Suppressor macrophage treated with lipopolysaccharide for 4 hours (primary cell): ENCODE results near the gene NOL4L.

Source experiments
- DNase-seq: peaks from one replicate; pipeline ENCODE4 v3.0.0-alpha.2; 2020

Gene NOL4L

DNA sequence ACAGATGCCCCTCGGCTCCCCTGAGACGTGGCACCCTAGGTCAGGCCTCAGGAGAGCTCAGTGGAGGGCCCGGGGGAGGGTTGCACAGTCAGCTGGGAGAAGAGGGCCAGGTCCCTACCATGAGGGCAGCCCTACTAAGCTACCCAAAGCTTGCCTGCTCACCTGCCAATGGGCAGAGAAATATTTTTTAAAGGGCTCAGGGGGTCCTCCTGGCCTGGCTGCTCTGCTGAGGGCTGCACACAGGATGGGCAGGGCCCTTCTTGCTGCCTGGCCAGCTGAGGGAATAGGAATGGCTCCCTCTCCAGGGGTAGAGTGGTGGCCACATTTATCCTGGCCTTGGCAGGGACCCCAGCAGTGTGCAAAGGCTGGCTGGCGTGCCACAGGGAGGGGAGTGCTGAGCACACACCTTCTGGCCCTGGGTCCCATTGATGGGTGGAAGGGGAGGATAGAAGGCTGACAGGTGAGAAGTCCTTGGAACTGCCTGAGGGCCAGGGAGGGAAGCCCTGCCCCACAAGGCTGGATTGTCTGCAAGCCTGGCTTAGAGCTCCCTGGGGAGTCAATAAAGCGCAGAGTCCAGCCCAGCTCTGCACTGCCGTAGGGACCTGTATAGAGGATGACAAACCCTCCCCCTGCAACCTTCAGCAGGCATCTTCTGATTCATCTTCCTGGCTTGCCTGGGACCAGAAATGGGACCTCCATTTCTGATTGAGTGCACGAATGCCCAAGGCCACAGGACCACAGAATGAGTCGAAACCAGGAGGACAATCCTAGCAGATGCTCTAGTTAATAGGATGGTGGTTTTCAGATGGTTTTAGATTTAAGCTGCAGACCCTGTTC, 62.1 kb downstream of the NOL4L start:
- DNase-seq, result no peak

DNA sequence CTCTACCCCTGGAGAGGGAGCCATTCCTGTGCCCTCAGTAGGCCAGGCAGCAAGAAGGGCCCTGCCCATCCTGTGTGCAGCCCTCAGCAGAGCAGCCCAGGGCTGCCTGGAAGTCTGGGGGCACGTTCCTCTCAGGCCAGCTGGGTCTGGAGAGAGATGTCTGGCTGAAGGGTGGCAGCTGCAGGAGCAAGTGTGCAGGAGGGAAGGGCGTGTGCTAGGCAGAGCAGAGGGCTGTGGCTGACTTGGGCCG, 62.7 kb downstream of the NOL4L start:
- no peak for DNase-seq

DNA sequence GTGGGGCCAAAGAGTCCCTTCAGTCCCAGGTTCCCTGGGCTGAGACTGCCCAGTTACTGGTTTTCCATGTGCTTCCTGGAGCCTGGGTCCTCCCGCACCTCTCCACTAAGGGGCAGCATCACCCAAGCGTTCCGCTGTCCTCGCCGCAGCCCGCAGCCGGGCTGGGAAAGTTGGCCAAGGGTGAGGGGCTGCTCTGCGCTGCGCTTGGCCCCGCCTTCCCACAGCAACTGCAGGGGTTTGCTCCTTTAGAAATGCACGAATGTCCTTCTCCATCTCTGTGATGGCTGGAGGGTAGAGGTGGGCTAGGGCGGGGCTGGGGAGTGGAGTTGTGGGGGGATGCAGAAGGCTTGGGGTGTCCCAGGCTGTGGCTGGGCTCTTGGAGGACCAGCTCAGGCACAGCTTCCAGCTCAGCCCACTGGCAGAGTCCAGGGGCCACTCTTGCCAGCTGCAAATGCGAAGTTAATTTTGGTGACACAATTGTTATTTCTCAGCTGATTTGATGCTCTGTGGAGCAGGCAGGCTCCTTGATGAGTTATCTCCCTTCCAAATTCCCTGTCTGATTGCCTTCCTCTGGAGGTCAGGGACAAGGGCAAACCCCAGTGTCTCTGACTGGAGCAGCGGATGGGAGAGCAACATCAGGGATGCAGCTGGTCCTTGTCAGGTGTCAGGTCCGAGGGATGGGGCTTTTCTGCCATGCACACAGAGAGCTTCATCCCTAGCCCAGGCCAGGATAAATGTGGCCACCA, 63.2 kb downstream of the NOL4L start:
- peak; percentile 76 for DNase-seq

- no peak for DNase-seq
Observed at GRCh38 chr20:32520927-32521203, 64.3 kb downstream of the NOL4L start.

GRCh38 chr20:32519381-32519730, 65.8 kb downstream of the NOL4L start:
- no peak for DNase-seq

DNA sequence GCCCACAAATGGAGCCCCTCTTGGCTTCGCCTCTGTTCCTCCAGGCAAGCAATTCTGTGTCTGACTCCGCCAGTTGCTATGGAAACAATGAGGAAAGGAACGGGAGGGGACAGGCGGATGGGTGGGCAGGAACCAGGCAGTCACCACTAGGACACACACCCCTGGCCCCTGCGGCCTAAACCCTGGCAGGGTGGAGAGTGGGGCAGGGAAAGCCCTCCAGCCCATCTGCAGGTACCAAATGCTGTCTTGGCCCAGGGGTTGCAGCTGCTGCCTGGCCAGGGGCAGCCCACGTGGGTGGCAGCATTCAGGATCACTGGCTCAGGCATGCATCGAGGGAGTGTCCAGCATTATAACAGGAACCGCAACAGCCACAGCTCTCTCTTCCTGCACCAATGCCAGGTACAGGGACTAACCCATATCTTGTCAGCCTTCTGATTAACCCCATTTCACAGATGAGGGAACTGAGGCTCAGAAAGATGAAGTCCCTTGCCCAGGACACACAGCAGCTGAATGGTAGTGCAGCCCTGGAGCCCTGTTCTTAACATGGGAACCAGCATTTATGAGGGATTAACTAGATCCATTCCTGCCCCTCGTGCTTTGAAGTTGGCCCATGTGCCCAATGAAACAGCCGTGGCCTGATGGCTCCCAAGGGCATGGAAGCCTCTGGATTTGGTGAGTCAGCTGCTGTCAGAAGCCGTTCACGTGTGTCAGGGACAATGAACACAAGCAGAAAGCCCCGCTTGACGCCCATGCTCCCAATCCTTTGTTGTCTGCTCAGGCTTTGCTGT, 66.3 kb downstream of the NOL4L start:
- no peak for DNase-seq

- no peak for DNase-seq
Observed at GRCh38 chr20:32517914-32518592, 67.1 kb downstream of the NOL4L start.

DNA sequence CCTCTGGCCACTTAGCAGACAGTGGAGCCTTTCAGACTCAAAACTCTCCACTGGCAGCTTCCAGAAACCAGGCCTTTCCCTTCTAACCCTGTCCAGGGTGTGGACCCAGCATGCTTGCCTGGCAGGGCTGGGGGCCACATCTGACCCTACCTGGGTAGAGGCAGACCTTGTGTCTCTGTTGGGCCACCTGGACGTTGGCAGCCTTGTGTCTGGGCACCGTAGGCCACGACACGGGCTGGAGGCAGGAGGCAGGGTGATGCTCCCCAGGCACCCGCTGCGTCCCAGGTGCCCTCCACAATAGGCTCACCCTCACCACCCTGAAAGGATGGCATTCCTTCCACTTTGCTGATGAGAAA, 67.6 kb downstream of the NOL4L start:
- no peak for DNase-seq

DNA sequence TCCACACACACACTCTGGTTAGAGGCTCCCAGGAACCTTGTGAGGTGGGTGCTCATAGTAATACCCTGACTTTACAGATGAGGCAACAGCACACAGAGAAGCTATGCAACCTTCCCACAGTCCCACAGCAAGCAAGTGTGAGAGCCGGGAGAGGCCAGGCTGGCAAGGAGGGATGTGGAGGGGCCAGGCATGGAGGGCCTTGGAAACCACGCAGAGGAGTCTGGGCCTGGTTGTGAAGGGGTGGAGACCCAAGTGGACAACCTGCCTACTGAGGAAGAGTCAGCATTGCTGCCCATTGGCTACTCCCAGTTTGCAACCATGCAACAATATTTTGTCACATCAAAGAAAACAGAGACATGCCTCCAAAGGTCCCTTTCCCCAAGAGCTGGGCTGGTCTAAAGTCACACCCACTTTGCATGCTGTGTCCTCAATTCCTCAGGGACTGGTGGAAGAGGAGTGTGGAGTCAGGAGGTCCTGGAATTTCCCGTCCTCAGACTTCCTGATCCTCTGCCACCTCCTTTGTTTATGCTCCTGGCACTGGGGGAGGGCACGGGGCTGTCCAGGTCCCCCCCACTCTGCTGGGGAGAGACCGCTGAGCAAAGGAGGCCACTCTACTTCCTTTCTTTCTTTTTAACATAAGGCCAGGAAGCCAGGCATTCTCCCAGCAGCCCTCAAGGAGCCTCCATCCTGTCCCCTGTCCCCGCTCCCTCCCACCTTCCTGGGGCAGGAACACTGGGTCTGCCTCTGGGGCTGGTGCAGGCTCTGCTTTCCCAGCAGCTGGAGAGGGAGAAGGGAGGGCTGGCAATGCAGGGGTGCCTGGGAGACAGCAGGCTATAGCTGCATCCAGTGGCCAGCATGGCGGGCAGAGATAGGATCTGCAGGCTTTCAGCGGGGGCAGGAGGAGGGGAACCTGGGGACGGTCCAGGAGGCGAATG, 68.3 kb downstream of the NOL4L start:
- no peak for DNase-seq

GRCh38 chr20:32515631-32516101, 69.5 kb downstream of the NOL4L start:
- no peak for DNase-seq

DNA sequence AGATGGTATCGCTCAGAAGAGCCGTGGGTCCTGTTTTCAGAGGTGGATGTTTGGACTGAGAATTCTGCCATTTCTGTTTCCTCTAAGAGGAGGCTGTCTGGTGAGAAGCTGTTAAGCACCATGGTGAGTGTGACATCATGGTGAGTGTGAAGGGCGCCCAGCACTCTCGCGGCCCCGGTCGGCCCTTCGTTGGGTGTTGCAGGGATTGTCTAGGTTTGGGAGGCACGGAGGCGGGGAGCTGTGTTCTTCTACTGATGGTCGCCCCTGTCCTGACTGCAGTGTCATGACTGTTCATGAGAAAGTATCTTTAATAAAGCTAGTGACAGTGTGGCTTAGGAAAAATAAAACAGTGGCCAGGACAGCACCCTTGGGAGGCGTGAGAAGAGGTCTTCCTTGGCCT, 70.4 kb downstream of the NOL4L start:
- no peak for DNase-seq

DNA sequence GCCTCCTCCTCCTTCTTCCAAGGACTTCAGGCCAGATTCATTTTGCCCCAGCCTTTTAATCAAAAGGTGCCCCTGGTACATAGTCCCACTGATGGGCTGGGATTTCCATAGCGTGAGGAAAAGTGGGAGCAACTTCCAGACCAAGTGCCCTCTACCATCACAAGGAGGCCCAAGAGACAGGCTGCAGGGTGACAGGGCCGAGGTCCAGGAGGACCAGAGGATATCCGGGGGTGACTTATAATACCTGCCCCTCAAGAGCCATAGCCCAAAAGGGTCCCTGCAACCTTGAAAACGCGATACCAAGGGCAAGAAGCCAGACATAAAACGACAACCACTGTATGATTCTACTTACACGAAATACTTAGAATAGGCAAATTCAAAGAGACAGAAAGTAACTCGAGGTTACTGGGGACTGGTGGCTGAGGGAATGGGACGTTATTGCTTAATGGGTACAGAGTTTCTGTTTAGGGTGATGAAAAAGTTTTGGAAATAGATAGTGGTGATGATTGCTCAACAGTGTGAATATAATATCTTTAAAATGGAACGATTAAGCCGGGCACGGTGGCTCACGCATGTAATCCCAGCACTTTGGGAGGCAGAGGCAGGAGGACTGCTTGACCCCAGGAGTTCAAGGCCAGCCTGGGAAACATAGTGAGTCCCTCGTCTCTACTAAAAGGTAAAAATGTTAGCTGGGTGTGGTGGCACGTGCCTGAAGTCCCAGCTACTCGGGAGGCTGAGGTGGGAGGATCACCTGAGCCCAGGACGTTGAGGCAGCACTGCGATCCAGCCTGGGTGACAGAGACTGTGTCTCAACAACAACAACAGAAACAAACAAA, 71.9 kb downstream of the NOL4L start:
- peak; percentile 53 for DNase-seq

DNA sequence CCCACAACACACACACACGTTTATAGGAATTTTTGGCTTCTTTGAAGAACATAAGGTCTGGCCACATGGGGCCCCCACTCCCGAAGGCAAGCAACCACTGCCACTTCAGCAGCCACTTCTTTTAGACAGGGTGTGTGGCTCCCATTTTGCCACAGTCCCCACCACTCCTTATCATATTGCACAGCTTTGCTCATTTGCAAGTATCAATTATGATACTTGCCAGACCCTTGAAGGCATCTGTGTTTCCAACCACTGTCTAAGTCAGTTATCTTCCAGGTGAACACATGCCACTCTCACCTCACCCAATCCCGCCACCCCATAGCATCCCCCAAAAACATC, 73.1 kb downstream of the NOL4L start:
- no peak for DNase-seq

DNA sequence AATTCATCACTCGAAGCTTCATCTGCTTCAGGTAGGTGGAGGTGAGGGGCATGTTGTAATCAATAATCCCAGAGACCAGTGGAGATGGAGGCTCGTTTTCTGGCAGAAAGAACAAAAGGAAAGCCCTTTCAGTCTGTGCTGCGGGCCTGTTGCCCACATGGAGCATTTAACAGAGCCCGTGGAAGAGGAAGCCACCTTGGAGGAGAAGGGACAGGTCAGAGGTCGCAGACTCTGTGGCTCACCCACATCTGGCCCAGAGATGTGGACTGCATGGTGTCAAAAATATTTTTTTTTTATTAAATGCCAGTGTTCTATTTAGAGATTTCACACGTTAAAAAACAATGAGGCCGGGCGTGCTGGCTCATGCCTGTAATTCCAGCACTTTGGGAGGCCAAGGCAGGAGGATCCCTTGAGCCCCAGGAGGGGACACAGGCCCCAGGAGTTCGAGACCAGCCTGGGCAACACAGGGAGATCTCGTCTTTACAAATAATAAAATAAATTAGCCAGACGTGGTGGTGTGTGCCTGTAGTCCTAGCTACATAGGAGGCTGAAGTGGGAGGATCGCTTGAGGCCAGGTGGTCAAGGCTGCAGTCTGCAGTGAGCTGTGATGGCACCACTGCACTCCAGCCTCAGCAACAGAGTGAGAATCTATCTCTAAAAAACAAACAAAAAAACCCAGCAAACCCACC, 73.6 kb downstream of the NOL4L start:
- no peak for DNase-seq

DNA sequence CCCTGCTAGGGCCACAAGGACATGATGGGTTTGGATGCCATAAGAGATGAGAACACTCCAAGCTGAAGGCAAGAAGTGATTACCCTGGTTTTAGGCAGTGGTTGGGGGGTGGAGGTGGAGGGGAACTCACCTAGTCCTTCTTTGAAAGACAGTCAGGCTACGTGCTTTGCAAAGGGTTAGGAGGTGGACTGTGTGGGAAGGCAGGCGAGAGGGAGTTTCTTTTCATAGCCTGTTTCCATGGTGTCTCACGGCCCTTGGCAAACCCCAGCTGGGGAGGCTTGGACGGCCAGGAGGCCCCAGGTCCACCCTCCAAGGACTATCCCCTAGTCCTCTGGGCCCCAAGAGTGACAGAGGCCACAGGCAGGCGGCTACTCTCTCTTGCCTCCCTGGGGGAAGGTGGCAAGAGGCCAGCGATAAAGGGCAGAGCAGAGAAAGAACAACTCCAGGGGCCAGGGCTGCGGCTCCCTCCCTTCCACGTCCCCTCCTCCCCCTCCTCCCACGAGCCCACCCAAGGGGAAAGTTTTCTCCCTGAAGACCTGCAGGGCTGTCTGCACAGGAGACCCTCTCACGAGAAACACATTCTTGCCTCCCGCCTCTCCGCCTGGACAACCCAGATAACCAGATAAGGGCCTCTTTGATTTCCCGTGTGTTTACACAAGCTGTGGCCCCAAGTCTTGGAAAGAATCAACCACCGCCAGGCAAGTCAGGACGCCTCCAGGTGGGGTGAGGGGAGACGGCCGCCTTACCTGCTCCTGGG, 74.4 kb downstream of the NOL4L start:
- DNase-seq, result no peak

- DNase-seq, result no peak
Observed at GRCh38 chr20:32510120-32510600, 75.0 kb downstream of the NOL4L start.

DNA sequence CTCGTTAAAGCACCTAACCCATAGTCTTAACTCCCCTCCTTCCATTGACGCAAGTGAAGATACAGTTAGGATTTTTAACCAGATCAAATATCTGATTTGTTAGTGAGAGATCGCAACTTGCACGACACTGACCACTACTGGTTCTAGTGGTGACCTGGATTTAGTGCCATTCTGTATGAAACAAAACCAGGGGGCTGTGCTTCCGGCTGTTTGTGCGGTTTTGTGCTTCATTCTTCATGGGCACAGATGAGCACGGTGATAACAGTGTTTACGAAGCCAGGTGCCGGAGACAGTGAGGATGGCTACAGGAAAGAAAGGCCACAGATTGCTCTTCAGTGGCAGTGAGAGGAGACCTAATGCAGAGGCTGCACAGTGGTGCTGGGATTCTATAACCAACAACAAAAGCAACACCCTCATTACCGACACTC, 75.5 kb downstream of the NOL4L start:
- no peak for DNase-seq

- DNase-seq, result no peak
Observed at GRCh38 chr20:32508775-32509119, 76.4 kb downstream of the NOL4L start.

GRCh38 chr20:32507998-32508774, 76.9 kb downstream of the NOL4L start:
- DNase-seq, result no peak
